ENCODE data around the gene GBGT1.

GBGT1 gene

DNA sequence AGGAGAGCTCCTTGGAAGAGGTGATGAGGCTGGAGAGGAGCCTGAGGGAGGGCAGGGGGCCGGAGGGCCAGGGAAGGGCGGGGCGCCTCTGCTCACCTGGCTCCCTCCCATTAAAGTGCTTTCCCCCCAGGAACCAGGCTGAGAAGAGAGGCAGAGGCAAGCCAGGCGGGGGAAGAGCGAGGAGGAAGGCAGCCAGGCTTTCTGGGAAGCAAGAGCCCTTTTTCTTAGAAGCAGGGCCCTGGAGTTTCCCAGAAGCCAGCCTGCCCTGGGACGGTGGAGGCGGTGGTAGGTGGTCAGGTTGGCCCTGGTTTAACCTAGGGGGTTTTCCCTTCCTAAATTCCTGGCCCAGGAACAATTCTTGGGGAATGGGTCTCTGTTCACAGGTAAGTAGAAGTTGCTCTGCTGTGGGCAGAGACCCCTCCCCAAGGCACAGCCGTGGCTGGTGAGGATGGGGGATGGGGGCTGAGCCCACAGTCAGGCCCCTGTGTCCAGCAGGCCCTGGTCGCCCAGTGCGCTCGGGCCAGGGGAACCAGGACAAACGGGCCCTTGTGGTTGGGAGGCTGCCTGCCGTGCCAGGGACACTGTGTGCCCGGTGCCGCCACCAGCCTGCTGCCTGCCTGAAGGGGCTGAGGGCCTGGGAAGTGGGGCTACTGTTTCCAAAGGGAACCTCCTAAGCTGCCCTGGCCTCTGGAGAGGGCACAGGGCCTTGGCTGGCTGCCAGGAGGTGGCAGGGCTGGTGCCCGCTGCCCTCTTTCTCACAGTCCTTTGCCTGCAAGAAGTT is 26.1 kb downstream of the GBGT1 start:
- H3K9me3 ChIP-seq: no peaks in the 10 kb centered on the region
- H3K27me3 ChIP-seq: no peaks in the 10 kb centered on the region
- no peak overlapping the region for H3K4me3 ChIP-seq (ENCODE audit: low read depth, low read length)
- H3K36me3 ChIP-seq: no peaks in the 10 kb centered on the region
- TF ChIP-seq, protein P1, sequence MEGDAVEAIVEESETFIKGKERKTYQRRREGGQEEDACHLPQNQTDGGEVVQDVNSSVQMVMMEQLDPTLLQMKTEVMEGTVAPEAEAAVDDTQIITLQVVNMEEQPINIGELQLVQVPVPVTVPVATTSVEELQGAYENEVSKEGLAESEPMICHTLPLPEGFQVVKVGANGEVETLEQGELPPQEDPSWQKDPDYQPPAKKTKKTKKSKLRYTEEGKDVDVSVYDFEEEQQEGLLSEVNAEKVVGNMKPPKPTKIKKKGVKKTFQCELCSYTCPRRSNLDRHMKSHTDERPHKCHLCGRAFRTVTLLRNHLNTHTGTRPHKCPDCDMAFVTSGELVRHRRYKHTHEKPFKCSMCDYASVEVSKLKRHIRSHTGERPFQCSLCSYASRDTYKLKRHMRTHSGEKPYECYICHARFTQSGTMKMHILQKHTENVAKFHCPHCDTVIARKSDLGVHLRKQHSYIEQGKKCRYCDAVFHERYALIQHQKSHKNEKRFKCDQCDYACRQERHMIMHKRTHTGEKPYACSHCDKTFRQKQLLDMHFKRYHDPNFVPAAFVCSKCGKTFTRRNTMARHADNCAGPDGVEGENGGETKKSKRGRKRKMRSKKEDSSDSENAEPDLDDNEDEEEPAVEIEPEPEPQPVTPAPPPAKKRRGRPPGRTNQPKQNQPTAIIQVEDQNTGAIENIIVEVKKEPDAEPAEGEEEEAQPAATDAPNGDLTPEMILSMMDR (IDR thresholded peaks at IDR 0.05; ENCODE audit: low read depth, low read length): no peak
- peaks cover 57% of the 10 kb centered on the region for H3K4me1 ChIP-seq
- DNase-seq: no peak

DNA sequence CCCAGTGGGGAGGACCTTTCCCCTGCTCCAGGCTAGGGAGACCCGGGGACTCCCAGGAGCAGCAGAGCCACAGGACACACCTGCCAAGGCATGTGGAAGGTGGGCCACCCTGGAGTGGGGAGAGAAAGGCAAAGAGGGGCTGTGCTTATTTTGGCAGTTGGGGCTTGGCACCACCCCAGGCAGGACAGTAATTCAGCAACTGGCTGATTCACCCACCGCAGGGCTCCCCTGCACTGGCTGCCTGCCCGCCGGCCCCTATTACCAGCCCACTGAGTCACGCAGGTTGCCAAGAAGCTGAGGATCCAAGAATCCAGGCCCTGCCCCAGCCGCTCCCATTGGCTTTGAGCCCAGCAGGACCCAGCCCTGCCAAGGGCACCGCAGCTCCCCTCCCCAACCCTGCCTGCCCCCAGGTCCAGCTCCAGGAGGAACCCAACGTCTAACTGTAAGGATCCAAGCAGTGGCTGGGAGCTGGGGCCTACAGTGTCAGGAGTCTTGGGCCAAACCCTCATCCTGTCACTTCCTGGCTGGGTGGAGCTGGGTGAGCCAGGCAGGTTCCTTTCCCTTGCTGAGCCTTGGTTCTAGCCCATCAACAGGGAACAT is 28.5 kb downstream of the GBGT1 start:
- TF ChIP-seq, protein P1 (IDR thresholded peaks at IDR 0.05; ENCODE audit: low read depth, low read length): no peak
- peak; percentile 64 for DNase-seq
- H3K4me1 ChIP-seq: peaks cover 51% of the 10 kb centered on the region

DNA sequence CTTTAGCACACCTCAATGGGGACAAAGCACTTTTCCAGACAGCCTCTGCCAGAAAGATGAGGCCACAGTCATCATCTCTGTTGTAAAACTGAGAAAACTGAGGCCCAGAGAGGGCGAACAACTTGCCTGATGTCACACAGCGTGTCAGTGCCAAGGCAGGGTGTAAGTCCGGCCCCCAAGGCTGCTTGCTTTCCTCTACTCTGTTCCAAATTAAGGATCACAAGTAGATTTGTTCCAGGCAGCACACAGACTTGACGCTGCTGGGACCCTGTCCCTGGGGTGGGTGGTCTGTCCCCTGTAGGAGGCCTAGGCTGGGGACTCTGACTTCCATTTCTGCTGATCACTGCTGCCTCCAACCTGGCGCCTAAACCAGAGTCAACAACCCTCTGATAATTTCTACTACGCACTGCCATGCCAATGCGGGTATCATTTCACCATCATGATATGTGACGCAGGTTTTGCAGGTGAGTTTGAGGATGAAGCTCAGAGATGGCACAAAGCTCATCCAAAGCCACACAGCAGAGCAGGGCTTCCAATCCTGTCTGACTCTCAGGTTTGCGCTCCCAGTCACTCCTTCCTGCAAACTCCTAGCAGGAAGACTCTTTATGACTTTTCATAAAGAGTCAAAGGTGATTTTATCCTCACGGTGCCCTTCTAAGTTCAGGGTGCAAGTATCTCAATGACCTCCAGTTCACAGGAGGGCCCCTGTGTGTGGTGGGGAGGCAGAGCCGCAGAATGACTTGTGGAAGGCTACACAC is 29.1 kb downstream of the GBGT1 start:
- DNase-seq: no peak
- Histone ChIP-seq H3K4me3 (ENCODE audit: low read depth, low read length) (no peak overlapping the region; the same call in 1 of the 2 replicates), H3K4me1 (peaks cover 49% of the 10 kb centered on the region)

More for the DNA sequence above, 28.5 kb downstream of the GBGT1 start:
- Histone ChIP-seq H3K4me3 (ENCODE audit: low read depth, low read length) (no peak overlapping the region), H3K27me3 (no peaks in the 10 kb centered on the region), H3K9me3 (no peaks in the 10 kb centered on the region), H3K36me3 (peaks cover 3% of the 10 kb centered on the region)

DNA sequence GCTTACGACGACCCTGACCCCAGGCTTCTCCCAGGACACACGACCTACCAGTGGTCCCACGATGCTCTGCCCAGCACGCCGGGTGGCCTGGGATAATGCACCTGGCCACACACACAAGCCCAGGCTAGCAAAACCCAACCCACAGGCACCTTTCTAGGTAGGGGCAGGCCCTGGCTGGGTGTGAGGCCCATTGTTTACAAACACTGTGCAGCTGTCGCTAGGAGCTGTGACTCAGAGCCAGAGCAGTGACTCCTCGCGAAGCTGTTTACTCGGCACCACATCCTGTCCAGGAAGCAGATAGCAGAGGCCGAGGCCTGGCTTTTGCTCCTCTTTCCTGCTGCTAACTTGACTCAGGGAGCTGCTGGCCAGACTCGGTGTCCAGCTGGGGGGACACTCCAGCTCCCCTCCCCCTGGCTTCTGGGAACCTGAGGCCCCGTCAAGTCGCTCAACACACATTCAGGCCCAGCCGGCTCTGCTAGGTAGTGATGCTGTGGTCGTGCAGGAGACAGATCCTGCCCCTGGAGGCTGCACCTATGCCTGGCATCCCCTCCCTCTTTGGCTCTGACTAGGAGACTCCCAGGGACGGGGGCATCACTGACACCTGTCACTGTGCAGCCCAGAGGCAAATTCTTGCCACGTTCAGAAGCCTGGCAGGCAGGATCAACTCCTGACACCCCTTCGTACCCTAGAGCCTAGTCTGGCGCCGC is 29.9 kb downstream of the GBGT1 start:
- peak overlapping the region; percentile 16 for H3K4me3 ChIP-seq (ENCODE audit: low read depth, low read length)
- peak; percentile 92 for DNase-seq
- H3K9me3 ChIP-seq: no peaks in the 10 kb centered on the region
- H3K27me3 ChIP-seq: no peaks in the 10 kb centered on the region
- H3K36me3 ChIP-seq: peaks cover 3% of the 10 kb centered on the region
- peaks cover 47% of the 10 kb centered on the region for H3K4me1 ChIP-seq
- TF ChIP-seq, protein P1 (IDR thresholded peaks at IDR 0.05; ENCODE audit: low read depth, low read length): peak; percentile 11; the same call in 1 of the 2 replicates

More for the DNA sequence above, 29.1 kb downstream of the GBGT1 start:
- Histone ChIP-seq H3K27me3 (no peaks in the 10 kb centered on the region), H3K9me3 (no peaks in the 10 kb centered on the region), H3K36me3 (peaks cover 3% of the 10 kb centered on the region)
- TF ChIP-seq, protein P1 (IDR thresholded peaks at IDR 0.05; ENCODE audit: low read depth, low read length): no peak

DNA sequence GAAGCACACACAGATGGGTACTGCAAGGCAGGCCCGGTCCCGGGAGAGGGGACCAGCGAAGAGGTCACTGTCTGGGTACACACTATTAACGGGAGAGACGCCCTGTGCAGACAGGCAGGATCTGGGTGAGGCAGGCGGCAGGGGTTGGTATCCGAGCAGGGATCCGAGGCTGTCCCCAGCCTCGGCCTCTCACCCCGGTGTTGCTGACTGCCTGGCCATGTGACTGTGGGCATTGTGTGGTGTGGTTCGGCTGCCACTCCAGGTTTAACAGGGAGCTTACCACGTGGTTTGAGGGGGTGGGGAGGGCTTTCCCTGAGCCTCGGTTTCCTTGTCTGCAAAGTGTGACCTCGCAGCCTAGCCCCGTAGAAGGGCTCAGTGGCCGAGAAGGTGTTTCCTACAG is 31.5 kb downstream of the GBGT1 start:
- Histone ChIP-seq H3K4me3 (ENCODE audit: low read depth, low read length) (no peak overlapping the region), H3K9me3 (no peaks in the 10 kb centered on the region), H3K27me3 (no peaks in the 10 kb centered on the region), H3K36me3 (peaks cover 3% of the 10 kb centered on the region), H3K4me1 (peaks cover 47% of the 10 kb centered on the region)
- no peak for DNase-seq
- TF ChIP-seq, protein P1 (IDR thresholded peaks at IDR 0.05; ENCODE audit: low read depth, low read length): no peak

Measured in BE2C (cell line).